ENCODE data around the gene ZSCAN25. TPM values are rescaled to one million over a fixed set of nuclear protein-coding genes. Genes with fewer than 3 reads are reported as not detected.

ZSCAN25 gene
- total RNA-seq, 2 donors from 2014 or later, result 30.7 to 31.8 TPM

DNA sequence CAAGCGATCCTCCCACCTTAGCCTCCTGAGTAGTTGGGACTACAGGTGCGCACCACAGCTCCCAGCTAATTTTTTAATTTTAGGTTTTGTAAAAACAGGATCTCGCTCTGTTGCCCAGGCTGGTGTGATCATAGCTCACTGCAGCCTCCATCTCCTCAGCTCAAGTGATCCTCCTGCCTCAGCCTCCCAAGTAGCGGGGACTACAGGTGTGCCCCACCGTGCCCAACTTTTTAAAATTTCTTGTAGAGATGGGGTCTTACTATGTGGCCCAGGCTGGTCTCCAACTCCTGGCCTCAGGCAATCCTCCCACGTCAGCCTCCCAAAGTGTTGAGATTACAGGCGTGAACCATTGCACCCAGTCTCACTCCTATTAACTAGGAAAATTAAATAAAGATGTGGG is 11.2 kb upstream of the ZSCAN25 start:
- ATAC-seq, result no peak
- no peak for DNase-seq (ENCODE audit: low spot score in 2 of 2)
- no peak overlapping the region for H3K27ac Mint-ChIP-seq
- no peaks in the 10 kb centered on the region for H3K36me3 Mint-ChIP-seq
- H3K9me3 Mint-ChIP-seq, result no peaks in the 10 kb centered on the region

DNA sequence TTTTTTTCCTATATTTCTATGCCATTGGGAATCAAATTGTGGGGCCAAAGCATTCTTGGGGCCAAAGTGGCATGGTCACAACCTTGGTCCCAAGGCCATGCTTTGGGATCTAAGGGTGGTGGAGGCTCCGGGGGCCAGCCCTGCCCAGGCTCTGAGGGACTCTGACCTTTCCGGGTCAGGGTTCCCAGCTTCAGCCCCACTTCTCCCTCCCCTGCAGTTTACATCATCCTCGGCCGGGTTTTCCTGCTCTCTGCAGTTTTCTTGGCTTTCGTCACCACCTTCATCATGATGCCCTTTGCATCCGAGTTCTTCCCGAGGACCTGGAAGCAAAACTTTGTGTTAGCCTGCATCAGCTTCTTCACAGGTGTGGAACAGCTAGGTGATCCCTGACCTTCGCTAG is 10.2 kb upstream of the ZSCAN25 start:
- Mint-ChIP-seq H3K9me3 (no peaks in the 10 kb centered on the region), H3K27ac (no peak overlapping the region), H3K36me3 (no peaks in the 10 kb centered on the region)
- no peak for DNase-seq (ENCODE audit: low spot score in 2 of 2)
- no peak for ATAC-seq

GRCh38 chr7:99607548-99607947 is 9.2 kb upstream of the ZSCAN25 start:
- H3K9me3 Mint-ChIP-seq, result no peaks in the 10 kb centered on the region
- H3K27ac Mint-ChIP-seq, result no peak overlapping the region
- DNase-seq (ENCODE audit: low spot score in 2 of 2) (no peak), ATAC-seq (no peak)
- no peaks in the 10 kb centered on the region for H3K36me3 Mint-ChIP-seq

DNA sequence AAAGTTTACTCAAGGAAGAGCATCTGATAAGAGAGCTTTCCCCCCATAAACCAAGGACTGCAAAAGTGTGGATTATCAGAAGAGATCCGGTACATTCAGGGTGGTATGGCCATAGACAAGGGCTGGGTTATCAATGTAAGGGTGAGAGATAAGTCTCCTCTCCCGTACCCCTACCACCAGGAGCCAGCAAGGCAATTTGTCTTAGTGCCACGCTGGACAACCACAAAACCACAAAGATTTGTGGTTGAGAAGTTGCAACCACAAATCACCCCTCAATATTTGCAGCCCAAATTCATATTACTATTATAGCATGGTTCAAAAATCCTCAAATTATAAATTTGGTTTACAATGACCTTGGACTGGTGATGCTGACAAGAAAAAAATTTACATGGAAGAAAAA is 2.3 kb upstream of the ZSCAN25 start:
- peaks cover 9 to 21% of the 10 kb centered on the region in 2 donors for H3K36me3 Mint-ChIP-seq
- DNase-seq (ENCODE audit: low spot score in 2 of 2) (no peak), ATAC-seq (no peak)

DNA sequence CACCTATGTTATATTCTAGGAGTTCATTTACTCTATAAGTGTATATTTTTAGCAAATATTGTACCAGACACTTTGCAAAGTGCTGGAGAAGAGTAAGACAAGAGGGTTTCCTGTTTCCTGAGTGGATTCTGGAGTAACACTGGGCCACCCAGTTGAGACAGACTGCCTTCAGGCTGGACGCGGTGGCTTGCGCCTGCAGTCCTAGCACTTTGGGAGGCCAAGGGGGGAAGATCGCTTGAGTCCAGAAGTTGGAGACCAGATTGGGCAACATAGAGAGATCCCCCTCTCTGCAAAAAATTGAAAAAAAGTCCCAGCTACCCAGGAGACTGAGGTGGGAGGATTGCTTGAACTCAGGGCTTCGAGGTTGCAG is 772 bp upstream of the ZSCAN25 start:
- DNase-seq (ENCODE audit: low spot score in 2 of 2), result no peak
- Mint-ChIP-seq H3K36me3 (peaks cover 20 to 23% of the 10 kb centered on the region in 2 donors), H3K9me3 (peaks cover 0 to 5% of the 10 kb centered on the region in 2 donors), H3K27ac (peak overlapping the region; percentile 92 to 99)
- ATAC-seq, result peak; percentile 4 to 16

More for the DNA sequence above, 2.3 kb upstream of the ZSCAN25 start:
- peak overlapping the region in 1 of 2 donors; percentile 27 for H3K27ac Mint-ChIP-seq
- peaks cover 0 to 5% of the 10 kb centered on the region in 2 donors for H3K9me3 Mint-ChIP-seq

- Mint-ChIP-seq H3K36me3 (peaks cover 23 to 31% of the 10 kb centered on the region in 2 donors), H3K9me3 (peaks cover 0 to 5% of the 10 kb centered on the region in 2 donors), H3K27ac (peak overlapping the region; percentile 92 to 99)
- no peak for ATAC-seq
- DNase-seq (ENCODE audit: low spot score in 2 of 2), result no peak
Observed at GRCh38 chr7:99617192-99617781, 541 bp downstream of the ZSCAN25 start.

- Mint-ChIP-seq H3K27ac (peak overlapping the region; percentile 11 to 99), H3K36me3 (peaks cover 32 to 43% of the 10 kb centered on the region in 2 donors), H3K9me3 (no peaks in the 10 kb centered on the region)
- DNase-seq (ENCODE audit: low spot score in 2 of 2) (no peak), ATAC-seq (peak in 1 of 2 donors; percentile 6)
Observed at GRCh38 chr7:99618726-99619125, 2.0 kb downstream of the ZSCAN25 start.

DNA sequence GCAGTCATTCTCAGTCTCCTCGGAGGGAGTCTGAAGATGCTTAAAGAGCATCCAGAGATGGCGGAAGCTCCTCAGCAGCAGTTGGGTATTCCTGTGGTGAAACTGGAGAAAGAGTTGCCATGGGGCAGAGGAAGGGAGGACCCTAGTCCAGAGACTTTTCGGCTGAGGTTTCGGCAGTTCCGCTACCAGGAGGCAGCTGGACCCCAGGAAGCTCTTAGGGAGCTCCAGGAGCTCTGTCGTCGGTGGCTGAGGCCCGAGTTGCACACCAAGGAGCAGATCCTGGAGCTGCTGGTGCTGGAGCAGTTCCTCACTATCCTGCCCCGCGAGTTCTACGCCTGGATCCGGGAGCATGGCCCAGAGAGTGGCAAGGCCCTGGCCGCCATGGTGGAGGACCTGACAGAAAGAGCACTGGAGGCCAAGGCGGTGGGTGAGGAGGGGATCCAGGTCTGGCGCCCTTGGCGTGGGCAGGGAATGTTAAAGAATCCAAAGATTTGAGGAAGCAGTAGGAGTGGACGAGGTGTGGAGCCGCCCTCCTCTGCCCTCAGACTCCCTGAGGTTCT is 2.9 kb downstream of the ZSCAN25 start:
- Mint-ChIP-seq H3K36me3 (peaks cover 41 to 52% of the 10 kb centered on the region in 2 donors), H3K27ac (peak overlapping the region; percentile 65 to 99), H3K9me3 (no peaks in the 10 kb centered on the region)
- DNase-seq (ENCODE audit: low spot score in 2 of 2) (no peak), ATAC-seq (no peak)

DNA sequence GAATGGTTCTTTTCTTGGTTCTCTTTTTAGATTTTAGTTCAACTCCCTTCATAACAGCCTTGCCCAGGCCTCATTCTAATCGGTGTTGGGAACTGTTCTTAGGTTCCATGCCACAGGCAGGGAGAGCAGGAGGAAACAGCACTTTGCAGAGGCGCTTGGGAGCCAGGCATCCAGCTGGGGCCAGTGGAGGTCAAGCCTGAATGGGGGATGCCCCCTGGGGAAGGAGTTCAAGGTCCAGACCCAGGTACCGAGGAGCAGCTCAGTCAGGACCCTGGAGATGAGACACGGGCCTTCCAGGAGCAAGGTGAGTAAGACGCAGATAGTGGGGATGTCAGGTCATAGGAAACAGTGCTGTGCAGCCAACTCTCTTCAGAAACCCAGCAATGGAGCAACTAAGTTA is 4.5 kb downstream of the ZSCAN25 start:
- peak overlapping the region; percentile 93 to 94 for H3K27ac Mint-ChIP-seq
- ATAC-seq, result no peak
- H3K36me3 Mint-ChIP-seq, result peaks cover 57 to 68% of the 10 kb centered on the region in 2 donors
- no peaks in the 10 kb centered on the region for H3K9me3 Mint-ChIP-seq
- no peak for DNase-seq (ENCODE audit: low spot score in 2 of 2)

- peaks cover 46 to 78% of the 10 kb centered on the region in 2 donors for H3K36me3 Mint-ChIP-seq
- peak overlapping the region; percentile 94 to 99 for H3K27ac Mint-ChIP-seq
- DNase-seq (ENCODE audit: low spot score in 2 of 2), result no peak
- ATAC-seq, result peak in 1 of 2 donors; percentile 3
- no peaks in the 10 kb centered on the region for H3K9me3 Mint-ChIP-seq
Observed at GRCh38 chr7:99622596-99622995, 5.8 kb downstream of the ZSCAN25 start.

DNA sequence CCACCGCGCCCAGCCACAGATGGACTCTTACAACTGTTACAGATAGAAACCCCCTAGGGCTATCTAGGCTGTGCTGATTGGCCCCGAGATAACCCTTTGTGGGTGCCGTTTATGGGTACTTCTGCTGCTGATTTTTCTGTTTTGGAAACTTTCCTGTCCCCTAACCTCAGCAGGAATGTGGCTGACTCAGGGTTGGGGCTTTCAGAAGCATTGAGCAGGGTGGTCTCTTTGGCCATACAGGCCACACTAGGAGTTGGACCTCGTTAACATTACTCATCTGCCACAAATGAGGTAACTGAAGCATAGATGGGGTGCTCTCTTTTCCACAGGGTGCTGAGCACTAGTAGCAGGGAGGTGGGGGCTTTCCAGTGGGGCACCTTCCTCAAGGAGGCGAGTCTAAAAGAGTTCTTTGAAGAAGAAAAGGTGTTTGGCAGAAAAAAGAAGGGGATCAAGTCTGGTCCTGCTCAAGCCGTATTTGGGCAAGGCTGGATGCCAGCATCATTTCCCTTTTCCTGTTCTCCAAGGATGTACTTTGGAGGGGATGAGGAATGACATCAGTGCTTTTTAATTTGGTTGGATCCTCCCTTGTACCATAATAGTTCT is 6.4 kb downstream of the ZSCAN25 start:
- Mint-ChIP-seq H3K27ac (peak overlapping the region; percentile 94 to 99), H3K36me3 (peaks cover 45 to 83% of the 10 kb centered on the region in 2 donors), H3K9me3 (no peaks in the 10 kb centered on the region)
- DNase-seq (ENCODE audit: low spot score in 2 of 2) (peak in 1 of 2 donors; percentile 78), ATAC-seq (peak; percentile 67 to 78)

- peak in 1 of 2 donors; percentile 67 for DNase-seq (ENCODE audit: low spot score in 2 of 2)
- Mint-ChIP-seq H3K9me3 (no peaks in the 10 kb centered on the region), H3K27ac (peak overlapping the region; percentile 94 to 99), H3K36me3 (peaks cover 51 to 87% of the 10 kb centered on the region in 2 donors)
- peak; percentile 55 to 56 for ATAC-seq
Observed at GRCh38 chr7:99623702-99624447, 7.1 kb downstream of the ZSCAN25 start.

GRCh38 chr7:99624484-99624883 is 7.7 kb downstream of the ZSCAN25 start:
- H3K36me3 Mint-ChIP-seq, result peaks cover 46 to 84% of the 10 kb centered on the region in 2 donors
- H3K9me3 Mint-ChIP-seq, result no peaks in the 10 kb centered on the region
- H3K27ac Mint-ChIP-seq, result peak overlapping the region; percentile 94 to 99
- peak; percentile 67 to 78 for ATAC-seq
- peak; percentile 61 to 75 for DNase-seq (ENCODE audit: low spot score in 2 of 2)

DNA sequence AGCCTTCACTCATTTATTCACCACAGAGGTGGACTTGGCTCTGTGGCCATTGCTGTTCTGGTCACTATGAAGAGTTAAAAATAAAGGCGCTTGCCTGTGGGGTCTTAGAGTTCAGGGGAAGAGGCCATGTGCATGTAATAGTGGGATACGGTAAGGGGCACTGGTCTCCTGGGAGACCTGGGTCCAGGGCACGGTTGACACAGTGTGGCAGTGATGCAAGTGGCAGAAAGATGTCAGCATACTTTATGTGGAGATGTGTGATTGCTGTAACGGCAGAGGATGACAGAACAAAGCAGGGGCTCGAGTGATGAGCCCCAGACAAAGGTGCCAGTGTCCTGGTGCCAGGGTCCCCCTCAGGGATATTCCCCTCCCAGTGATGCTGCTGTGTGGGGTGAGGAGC is 8.6 kb downstream of the ZSCAN25 start:
- peaks cover 43 to 88% of the 10 kb centered on the region in 2 donors for H3K36me3 Mint-ChIP-seq
- ATAC-seq (no peak), DNase-seq (ENCODE audit: low spot score in 2 of 2) (no peak)
- no peaks in the 10 kb centered on the region for H3K9me3 Mint-ChIP-seq
- peak overlapping the region; percentile 94 to 99 for H3K27ac Mint-ChIP-seq

- peak overlapping the region; percentile 92 to 94 for H3K27ac Mint-ChIP-seq
- H3K36me3 Mint-ChIP-seq, result peaks cover 43 to 88% of the 10 kb centered on the region in 2 donors
- H3K9me3 Mint-ChIP-seq, result no peaks in the 10 kb centered on the region
- ATAC-seq (no peak), DNase-seq (ENCODE audit: low spot score in 2 of 2) (no peak)
Observed at GRCh38 chr7:99625961-99626360, 9.2 kb downstream of the ZSCAN25 start.

GRCh38 chr7:99626661-99627060 is 9.9 kb downstream of the ZSCAN25 start:
- ATAC-seq, result no peak
- Mint-ChIP-seq H3K36me3 (peaks cover 43 to 81% of the 10 kb centered on the region in 2 donors), H3K9me3 (no peaks in the 10 kb centered on the region), H3K27ac (peak overlapping the region; percentile 40 to 94)
- DNase-seq (ENCODE audit: low spot score in 2 of 2), result no peak

DNA sequence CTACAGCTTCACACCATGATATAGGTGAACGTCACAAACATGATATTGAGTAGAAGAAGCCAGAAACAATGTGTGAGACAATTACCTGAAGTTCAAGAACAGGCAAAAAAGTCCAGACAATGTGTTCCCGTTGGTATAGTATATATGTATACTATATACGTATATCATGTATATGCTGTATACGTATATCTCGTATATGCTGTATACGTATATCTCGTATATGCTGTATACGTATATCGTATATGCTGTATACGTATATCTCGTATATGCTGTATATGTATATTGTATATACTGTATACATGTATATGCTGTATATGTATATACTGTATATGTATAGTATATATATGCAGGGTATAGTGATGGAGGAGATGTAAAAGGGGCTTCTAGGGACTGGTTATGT is 10.8 kb downstream of the ZSCAN25 start:
- H3K36me3 Mint-ChIP-seq, result peaks cover 43 to 74% of the 10 kb centered on the region in 2 donors
- no peak for ATAC-seq

More for the DNA sequence above, 10.8 kb downstream of the ZSCAN25 start:
- DNase-seq (ENCODE audit: low spot score in 2 of 2), result no peak
- peak overlapping the region in 1 of 2 donors; percentile 40 for H3K27ac Mint-ChIP-seq
- no peaks in the 10 kb centered on the region for H3K9me3 Mint-ChIP-seq

Data from activated naive CD4-positive, alpha-beta T cell treated with anti-CD3 and anti-CD28 coated beads, Interleukin-2, amount 50 U/mL, for 72 hours (primary cell).